Activated CD8-positive, alpha-beta T cell treated with anti-CD3 and anti-CD28 coated beads for 36 hours (primary cell): ENCODE results near the gene DEF6. TPM values are rescaled to one million over a fixed set of nuclear protein-coding genes. Genes with fewer than 3 reads are reported as not detected.

Source experiments
- ATAC-seq: fragments of 200-7000 bp; cut with Tn5 transposase; one replicate; pipeline ENCODE4 v1.10.0; 2021; ENCODE audit warnings: mild to moderate bottlenecking, moderate library complexity
- CTCF ChIA-PET: fragments of 350-600 bp; sonication (Branson Sonifier 250); formaldehyde crosslinking; loops from one replicate; lab custom pipeline; 2021; ENCODE audit warnings: antibody characterized with exemption; lab: Charles Lee
- POLR2A ChIA-PET: fragments of 350-600 bp; sonication (Branson Sonifier 250); formaldehyde crosslinking; loops from one replicate; lab custom pipeline; 2021; ENCODE audit warnings: antibody characterized with exemption; lab: Charles Lee
- DNase-seq: peaks from one replicate; pipeline ENCODE4 v3.0.0-alpha.2; 2020
- H3K27ac Mint-ChIP-seq: one replicate; pipeline ENCODE4 v1.8.0; 2021; ENCODE audit warnings: mild to moderate bottlenecking, mixed read lengths
- H3K27me3 Mint-ChIP-seq: one replicate; pipeline ENCODE4 v1.8.0; 2021; ENCODE audit warnings: mixed read lengths
- H3K36me3 Mint-ChIP-seq: one replicate; pipeline ENCODE4 v1.8.0; 2021; ENCODE audit warnings: low read depth, mixed read lengths
- H3K4me1 Mint-ChIP-seq: one replicate; pipeline ENCODE4 v1.8.0; 2021; ENCODE audit warnings: low read depth, mixed read lengths
- H3K4me3 Mint-ChIP-seq: one replicate; pipeline ENCODE4 v1.8.0; 2021; ENCODE audit warnings: mild to moderate bottlenecking, moderate library complexity, mixed read lengths
- H3K9me3 Mint-ChIP-seq: one replicate; pipeline ENCODE4 v1.8.0; 2021; ENCODE audit warnings: mixed read lengths
- CTCF ChIP-seq: fragments of 200-600 bp; IDR thresholded peaks from one replicate; pipeline ENCODE4 v1.8.0; 2022; ENCODE audit warnings: antibody characterized with exemption, mild to moderate bottlenecking
- intact Hi-C: fragments of 100-400 bp; cut with micrococcal nuclease; formaldehyde crosslinking; loops from one replicate; pipeline ENCODE4 v1.10.0; 2022
- total RNA-seq, 2 experiments: library from RNA; stranded (reverse); gene quantifications; one replicate each; pipeline ENCODE4 v1.2.3, GENCODE V29; 2021

The DEF6 gene
- total RNA-seq, 2 experiments from 2014 or later, result 97.1 to 99.1 TPM

GRCh38 chr6:35341557-35341956, 43.9 kb downstream of the DEF6 start:
- ATAC-seq (no peak), DNase-seq (no peak)
- Mint-ChIP-seq H3K9me3 (no peaks in the 10 kb centered on the region), H3K36me3 (peaks cover 20% of the 10 kb centered on the region), H3K4me3 (no peak overlapping the region), H3K4me1 (peaks cover 40% of the 10 kb centered on the region), H3K27me3 (no peaks in the 10 kb centered on the region), H3K27ac (no peak overlapping the region)
- POLR2A ChIA-PET, result interaction anchor here (1.0 to 4.4 kb wide), 6 partner anchors 44 to 131 kb away, joined by 3 to 41 read pairs (median 11); partner anchors contain the start of genes DEF6, FANCE and RPL10A
- CTCF ChIA-PET, result interaction anchor here (0.6 to 10.5 kb wide), 32 partner anchors 8 to 182 kb away, joined by 3 to 209 read pairs (median 4); partner anchors contain the start of genes DEF6, FANCE and RPL10A
- intact Hi-C loops, result no loop called here
- no peak for TF ChIP-seq CTCF

GRCh38 chr6:35342258-35343091, 44.9 kb downstream of the DEF6 start, which contains the start of gene PPARD:
Gene PPARD, plus strand, starts transcription at chr6:35342558. Its CDS starts 68,530 bp downstream, at chr6:35411088.
- DNase-seq, result peak; percentile 98
- Mint-ChIP-seq H3K9me3 (no peaks in the 10 kb centered on the region), H3K4me3 (peak within 1 kb of the TSS; percentile 82), H3K27me3 (no peaks in the 10 kb centered on the region), H3K27ac (peak within 1 kb of the TSS; percentile 91), H3K36me3 (peaks cover 26% of the 10 kb centered on the region), H3K4me1 (peaks cover 40% of the 10 kb centered on the region)
- intact Hi-C loops, result loop anchor here (1.0 kb wide), 1 partner anchor 107 kb away; no protein-coding TSS in a partner anchor
- peak; percentile 98 for ATAC-seq
- ChIA-PET CTCF (interaction anchor here (0.6 to 10.5 kb wide), 36 partner anchors 9 to 158 kb away, joined by 3 to 209 read pairs (median 4); partner anchors contain the start of genes DEF6, FANCE and RPL10A), POLR2A (interaction anchor here (0.7 to 4.4 kb wide), 15 partner anchors 10 to 167 kb away, joined by 3 to 41 read pairs (median 3); partner anchors contain the start of genes DEF6, FANCE and RPL10A)
- peak; percentile 95 for TF ChIP-seq CTCF

GRCh38 chr6:35343092-35343834, 45.6 kb downstream of the DEF6 start:
- intact Hi-C loops, result no loop called here
- CTCF ChIA-PET, result interaction anchor here (0.7 to 10.5 kb wide), 17 partner anchors 9 to 180 kb away, joined by 3 to 209 read pairs (median 5); partner anchors contain the start of genes DEF6, FANCE and RPL10A
- Mint-ChIP-seq H3K36me3 (peaks cover 29% of the 10 kb centered on the region), H3K4me1 (peaks cover 39% of the 10 kb centered on the region), H3K27ac (peak overlapping the region; percentile 73), H3K27me3 (no peaks in the 10 kb centered on the region), H3K4me3 (peak overlapping the region; percentile 82), H3K9me3 (no peaks in the 10 kb centered on the region)
- POLR2A ChIA-PET, result interaction anchor here (0.7 to 4.4 kb wide), 16 partner anchors 9 to 129 kb away, joined by 3 to 41 read pairs (median 4); partner anchors contain the start of genes DEF6, FANCE and RPL10A
- peak; percentile 22 for DNase-seq
- TF ChIP-seq CTCF, result no peak
- no peak for ATAC-seq

GRCh38 chr6:35343835-35344550, 46.4 kb downstream of the DEF6 start:
- no peaks in the 10 kb centered on the region for H3K9me3 Mint-ChIP-seq
- no peaks in the 10 kb centered on the region for H3K27me3 Mint-ChIP-seq
- CTCF ChIA-PET, result interaction anchor here (0.9 to 10.5 kb wide), 12 partner anchors 8 to 179 kb away, joined by 3 to 209 read pairs (median 6); partner anchors contain the start of genes DEF6, FANCE and RPL10A
- peaks cover 35% of the 10 kb centered on the region for H3K36me3 Mint-ChIP-seq
- intact Hi-C loops, result no loop called here
- peak overlapping the region; percentile 82 for H3K4me3 Mint-ChIP-seq
- ATAC-seq (no peak), DNase-seq (no peak)
- H3K27ac Mint-ChIP-seq, result peak overlapping the region; percentile 79
- no peak for TF ChIP-seq CTCF
- POLR2A ChIA-PET, result interaction anchor here (0.8 to 4.4 kb wide), 10 partner anchors 9 to 128 kb away, joined by 3 to 41 read pairs (median 4); partner anchors contain the start of gene RPL10A
- H3K4me1 Mint-ChIP-seq, result peaks cover 44% of the 10 kb centered on the region
